ENCODE measurements around the gene TPRA1.

TPRA1 gene

GRCh38 chr3:127543441-127543840 is 47.1 kb downstream of the TPRA1 start:
- Histone ChIP-seq H2AFZ (ENCODE audit: low read depth, low read length) (no peak overlapping the region), H3K4me1 (ENCODE audit: insufficient read depth, low read length) (peaks cover 11% of the 10 kb centered on the region), H4K20me1 (ENCODE audit: insufficient read depth, low read length) (peaks cover 3% of the 10 kb centered on the region; the same call in 1 of the 2 replicates), H3K4me2 (ENCODE audit: insufficient read depth, low read length) (no peak overlapping the region), H3K9me3 (ENCODE audit: insufficient read depth, low read length, severe bottlenecking) (no peaks in the 10 kb centered on the region), H3K4me3 (ENCODE audit: low read depth in 1 of 2, low read length in 2 of 2) (no peak overlapping the region), H3K36me3 (ENCODE audit: insufficient read depth, low read length) (no peaks in the 10 kb centered on the region), H3K9ac (ENCODE audit: low read depth, low read length) (no peak overlapping the region), H3K27ac (ENCODE audit: low read length) (no peak overlapping the region), H3K79me2 (ENCODE audit: insufficient read depth, low read length) (no peaks in the 10 kb centered on the region), H3K27me3 (ENCODE audit: insufficient read depth, low read length, poor library complexity) (no peaks in the 10 kb centered on the region)
- no peak for ATAC-seq (ENCODE audit: insufficient read depth, low read depth)
- TF ChIP-seq, protein P1, sequence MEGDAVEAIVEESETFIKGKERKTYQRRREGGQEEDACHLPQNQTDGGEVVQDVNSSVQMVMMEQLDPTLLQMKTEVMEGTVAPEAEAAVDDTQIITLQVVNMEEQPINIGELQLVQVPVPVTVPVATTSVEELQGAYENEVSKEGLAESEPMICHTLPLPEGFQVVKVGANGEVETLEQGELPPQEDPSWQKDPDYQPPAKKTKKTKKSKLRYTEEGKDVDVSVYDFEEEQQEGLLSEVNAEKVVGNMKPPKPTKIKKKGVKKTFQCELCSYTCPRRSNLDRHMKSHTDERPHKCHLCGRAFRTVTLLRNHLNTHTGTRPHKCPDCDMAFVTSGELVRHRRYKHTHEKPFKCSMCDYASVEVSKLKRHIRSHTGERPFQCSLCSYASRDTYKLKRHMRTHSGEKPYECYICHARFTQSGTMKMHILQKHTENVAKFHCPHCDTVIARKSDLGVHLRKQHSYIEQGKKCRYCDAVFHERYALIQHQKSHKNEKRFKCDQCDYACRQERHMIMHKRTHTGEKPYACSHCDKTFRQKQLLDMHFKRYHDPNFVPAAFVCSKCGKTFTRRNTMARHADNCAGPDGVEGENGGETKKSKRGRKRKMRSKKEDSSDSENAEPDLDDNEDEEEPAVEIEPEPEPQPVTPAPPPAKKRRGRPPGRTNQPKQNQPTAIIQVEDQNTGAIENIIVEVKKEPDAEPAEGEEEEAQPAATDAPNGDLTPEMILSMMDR (IDR thresholded peaks at IDR 0.05; ENCODE audit: borderline replicate concordance, extremely low read depth, low read length, poor library complexity, severe bottlenecking), result no peak
- no peak for DNase-seq

DNA sequence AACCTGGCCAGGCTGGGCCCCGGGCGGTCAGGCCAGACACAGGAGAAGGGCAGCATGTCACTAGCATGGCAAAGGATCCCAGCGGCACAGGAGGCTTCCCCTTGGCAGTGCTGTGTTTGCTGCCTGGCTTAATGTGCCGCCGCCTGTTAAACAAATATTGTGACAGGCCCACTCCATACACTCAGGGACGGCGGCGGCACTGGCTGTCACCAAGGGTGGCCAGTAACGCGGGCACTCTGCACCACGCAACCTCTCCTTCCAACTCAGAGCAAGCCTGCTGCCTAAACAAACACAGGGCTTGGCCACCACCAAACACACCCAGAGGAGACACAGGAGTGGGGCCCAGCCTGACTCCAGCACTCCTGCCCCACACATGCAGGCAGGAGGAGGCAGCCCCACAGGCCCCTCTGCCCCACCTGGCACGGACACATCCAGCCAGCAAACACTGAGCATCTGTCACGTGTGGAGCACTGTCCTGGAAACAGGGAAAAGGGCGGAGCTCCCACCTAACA is 48.0 kb downstream of the TPRA1 start:
- ATAC-seq (ENCODE audit: insufficient read depth, low read depth) (no peak), DNase-seq (no peak)
- no peak overlapping the region for H3K27ac ChIP-seq (ENCODE audit: low read length)

DNA sequence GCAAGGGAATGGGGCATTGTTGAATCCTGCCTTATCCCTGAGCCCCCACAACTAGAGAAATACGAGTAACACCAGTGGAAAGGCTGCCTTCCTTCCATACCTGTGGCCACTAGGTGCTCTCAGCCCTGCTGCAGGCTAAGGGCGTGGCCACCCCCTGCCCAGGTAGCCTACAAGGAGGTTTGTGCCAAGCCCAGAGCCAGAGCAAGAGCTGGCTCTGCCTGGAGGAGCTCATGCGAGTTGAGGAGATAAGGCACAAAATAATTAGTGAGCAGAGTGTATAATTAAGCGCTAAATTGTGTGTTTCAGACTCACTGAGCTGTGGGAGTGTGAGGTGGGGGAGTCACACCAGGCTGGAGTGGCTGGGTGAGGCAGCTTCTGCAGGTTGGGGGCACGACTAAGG is 49.2 kb downstream of the TPRA1 start:
- Histone ChIP-seq H3K9ac (ENCODE audit: low read depth, low read length) (no peak overlapping the region), H3K4me3 (ENCODE audit: low read depth in 1 of 2, low read length in 2 of 2) (no peak overlapping the region), H3K79me2 (ENCODE audit: insufficient read depth, low read length) (no peaks in the 10 kb centered on the region), H3K36me3 (ENCODE audit: insufficient read depth, low read length) (no peaks in the 10 kb centered on the region), H3K27ac (ENCODE audit: low read length) (no peak overlapping the region), H4K20me1 (ENCODE audit: insufficient read depth, low read length) (peaks cover 3% of the 10 kb centered on the region; the same call in 1 of the 2 replicates), H3K4me1 (ENCODE audit: insufficient read depth, low read length) (peaks cover 6% of the 10 kb centered on the region; the same call in 1 of the 2 replicates), H2AFZ (ENCODE audit: low read depth, low read length) (no peak overlapping the region), H3K27me3 (ENCODE audit: insufficient read depth, low read length, poor library complexity) (peaks cover 3% of the 10 kb centered on the region), H3K4me2 (ENCODE audit: insufficient read depth, low read length) (no peak overlapping the region), H3K9me3 (ENCODE audit: insufficient read depth, low read length, severe bottlenecking) (no peaks in the 10 kb centered on the region)
- TF ChIP-seq, protein P1 (IDR thresholded peaks at IDR 0.05; ENCODE audit: borderline replicate concordance, extremely low read depth, low read length, poor library complexity, severe bottlenecking), result no peak
- TF ChIP-seq EZH2 (IDR thresholded peaks at IDR 0.05; ENCODE audit: borderline replicate concordance, low read depth, low read length, severe bottlenecking), result no peak
- ATAC-seq (ENCODE audit: insufficient read depth, low read depth) (no peak), DNase-seq (no peak)

More for the DNA sequence above, 48.0 kb downstream of the TPRA1 start:
- H3K79me2 ChIP-seq (ENCODE audit: insufficient read depth, low read length), result no peaks in the 10 kb centered on the region
- H3K27me3 ChIP-seq (ENCODE audit: insufficient read depth, low read length, poor library complexity), result no peaks in the 10 kb centered on the region
- H3K36me3 ChIP-seq (ENCODE audit: insufficient read depth, low read length), result no peaks in the 10 kb centered on the region
- H3K4me3 ChIP-seq (ENCODE audit: low read depth in 1 of 2, low read length in 2 of 2), result no peak overlapping the region
- H2AFZ ChIP-seq (ENCODE audit: low read depth, low read length), result no peak overlapping the region
- peaks cover 3% of the 10 kb centered on the region; the same call in 1 of the 2 replicates for H4K20me1 ChIP-seq (ENCODE audit: insufficient read depth, low read length)
- H3K9me3 ChIP-seq (ENCODE audit: insufficient read depth, low read length, severe bottlenecking), result no peaks in the 10 kb centered on the region
- no peak overlapping the region for H3K4me2 ChIP-seq (ENCODE audit: insufficient read depth, low read length)
- H3K4me1 ChIP-seq (ENCODE audit: insufficient read depth, low read length), result peaks cover 4% of the 10 kb centered on the region
- no peak overlapping the region for H3K9ac ChIP-seq (ENCODE audit: low read depth, low read length)
- TF ChIP-seq EZH2 (IDR thresholded peaks at IDR 0.05; ENCODE audit: borderline replicate concordance, low read depth, low read length, severe bottlenecking), result no peak
- TF ChIP-seq, protein P1 (IDR thresholded peaks at IDR 0.05; ENCODE audit: borderline replicate concordance, extremely low read depth, low read length, poor library complexity, severe bottlenecking), result no peak
